ENCODE results near the gene PLEKHF1.
"Not testable (repeated sequence)": the region's sequence is repeated elsewhere in the genome, so short reads cannot be mapped to it uniquely, and the experiment has no call there.

Gene PLEKHF1

DNA sequence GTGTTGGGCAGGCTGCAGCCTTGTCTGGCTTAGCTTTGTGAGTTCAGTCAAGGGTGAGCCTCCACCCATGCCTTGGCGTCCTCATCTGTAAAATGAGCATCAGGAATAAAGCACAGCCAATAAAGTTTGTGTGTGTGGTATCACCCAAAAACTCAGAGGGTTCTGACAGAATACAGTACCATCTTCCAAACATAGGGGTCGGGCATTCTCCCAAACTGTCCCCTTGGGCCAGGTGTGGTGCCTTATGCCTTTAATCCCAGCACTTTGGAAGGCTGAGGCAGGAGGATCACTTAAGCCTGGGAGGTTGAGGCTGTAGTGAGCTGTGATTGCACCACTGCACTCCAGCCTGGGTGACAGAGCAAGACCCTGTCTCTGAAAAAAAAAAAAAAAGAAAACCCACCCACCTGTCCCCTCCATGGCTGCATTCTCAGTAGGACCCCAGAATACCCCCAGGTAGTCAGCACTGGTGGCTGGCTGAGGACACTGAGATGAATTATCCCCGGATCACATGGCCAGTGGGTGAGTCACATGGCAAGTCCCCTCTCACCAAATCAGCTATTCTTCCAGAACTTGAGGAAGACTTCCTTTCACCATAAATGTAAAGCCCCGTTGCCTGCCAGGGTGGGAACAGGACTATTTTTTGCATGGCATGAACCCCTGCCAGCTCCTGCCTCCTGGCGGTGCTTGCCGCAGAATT lies 40.6 kb upstream of the PLEKHF1 start:
- Histone ChIP-seq H3K9ac (ENCODE audit: low read length) (no peak overlapping the region), H3K4me3 (ENCODE audit: low read depth, low read length) (no peak overlapping the region), H3K27ac (ENCODE audit: low read depth, low read length) (no peak overlapping the region), H3K27me3 (ENCODE audit: control insufficient read depth, insufficient read depth, low read length) (no peaks in the 10 kb centered on the region), H3K36me3 (ENCODE audit: control insufficient read depth, insufficient read depth, low read length) (no peaks in the 10 kb centered on the region), H3K4me1 (ENCODE audit: control insufficient read depth, insufficient read depth, low read length) (peaks cover 7% of the 10 kb centered on the region; the same call in 1 of the 2 replicates), H3K9me3 (ENCODE audit: control insufficient read depth, insufficient read depth, low read depth, low read length) (no peaks in the 10 kb centered on the region)

DNA sequence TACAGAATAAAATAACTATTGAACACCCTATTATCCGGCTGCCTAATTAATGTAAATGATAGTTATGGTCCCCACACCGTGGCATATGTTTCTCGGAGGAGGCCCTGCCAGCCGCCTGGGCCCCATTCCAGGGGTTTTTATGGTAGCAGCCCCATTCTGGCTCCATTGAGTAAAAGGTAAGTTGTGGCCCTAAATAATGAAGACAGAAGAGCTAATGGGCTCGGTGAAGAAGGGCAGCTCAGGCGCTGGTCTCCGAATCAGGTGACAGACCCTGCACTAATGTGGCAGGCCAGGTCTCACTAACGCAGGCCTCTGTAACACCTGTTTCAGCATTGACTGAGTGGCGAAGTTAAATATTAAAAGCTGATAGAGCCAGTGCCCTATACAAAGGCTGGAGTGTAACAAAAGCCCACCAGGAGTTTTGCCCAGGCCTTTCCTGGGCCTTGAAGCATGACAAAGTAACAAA lies 40.0 kb upstream of the PLEKHF1 start:
- Histone ChIP-seq H3K9me3 (ENCODE audit: control insufficient read depth, insufficient read depth, low read depth, low read length) (no peaks in the 10 kb centered on the region), H3K36me3 (ENCODE audit: control insufficient read depth, insufficient read depth, low read length) (no peaks in the 10 kb centered on the region), H3K9ac (ENCODE audit: low read length) (no peak overlapping the region), H3K4me3 (ENCODE audit: low read depth, low read length) (no peak overlapping the region), H3K27ac (ENCODE audit: low read depth, low read length) (no peak overlapping the region), H3K27me3 (ENCODE audit: control insufficient read depth, insufficient read depth, low read length) (no peaks in the 10 kb centered on the region), H3K4me1 (ENCODE audit: control insufficient read depth, insufficient read depth, low read length) (peaks cover 7% of the 10 kb centered on the region; the same call in 1 of the 2 replicates)

DNA sequence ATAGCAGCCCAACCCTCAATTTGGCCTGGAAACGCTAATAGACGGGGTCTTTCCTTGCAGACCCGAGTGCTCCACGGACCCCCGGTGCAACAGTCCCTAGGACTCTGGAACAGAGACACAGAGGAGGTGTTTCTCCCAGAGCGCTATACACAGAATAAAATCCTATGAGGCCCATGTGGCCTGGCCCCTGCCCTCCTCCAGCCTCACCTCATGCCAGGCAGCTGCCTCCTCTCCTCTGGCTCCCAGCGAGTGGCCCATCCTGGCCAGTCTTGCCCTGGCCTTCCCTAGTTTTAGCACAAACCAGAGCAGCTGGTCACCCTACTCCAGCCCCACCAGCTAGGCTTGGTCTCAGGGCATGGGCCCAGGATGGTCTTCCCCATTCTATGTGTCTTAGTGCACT lies 38.9 kb upstream of the PLEKHF1 start:
- peaks cover 7% of the 10 kb centered on the region; the same call in 1 of the 2 replicates for H3K4me1 ChIP-seq (ENCODE audit: control insufficient read depth, insufficient read depth, low read length)
- no peak overlapping the region for H3K27ac ChIP-seq (ENCODE audit: low read depth, low read length)
- no peak overlapping the region for H3K4me3 ChIP-seq (ENCODE audit: low read depth, low read length)
- no peak overlapping the region for H3K9ac ChIP-seq (ENCODE audit: low read length)
- no peaks in the 10 kb centered on the region for H3K27me3 ChIP-seq (ENCODE audit: control insufficient read depth, insufficient read depth, low read length)
- no peaks in the 10 kb centered on the region for H3K9me3 ChIP-seq (ENCODE audit: control insufficient read depth, insufficient read depth, low read depth, low read length)
- H3K36me3 ChIP-seq (ENCODE audit: control insufficient read depth, insufficient read depth, low read length) = no peaks in the 10 kb centered on the region

DNA sequence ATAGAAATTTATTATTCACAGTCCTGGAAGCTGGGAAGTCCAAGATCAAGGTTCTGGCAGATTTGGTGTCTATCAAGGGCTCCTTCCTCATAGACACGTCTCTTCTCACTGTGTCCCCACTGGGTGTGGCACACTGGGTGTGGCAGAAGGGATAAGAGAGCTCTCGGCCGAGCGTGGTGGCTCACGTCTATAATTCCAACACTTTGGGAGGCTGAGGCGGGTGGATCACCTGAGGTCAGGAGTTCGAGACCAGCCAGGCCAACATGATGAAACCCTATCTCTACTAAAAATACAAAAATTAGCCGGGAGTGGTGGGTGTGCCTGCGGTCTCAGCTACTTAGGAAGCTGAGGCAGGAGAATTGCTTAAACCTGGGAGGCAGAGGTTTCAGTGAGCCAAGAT lies 38.4 kb upstream of the PLEKHF1 start:
- not testable (repeated sequence) for H3K36me3 ChIP-seq (ENCODE audit: control insufficient read depth, insufficient read depth, low read length); H3K4me3 ChIP-seq (ENCODE audit: low read depth, low read length); H3K27me3 ChIP-seq (ENCODE audit: control insufficient read depth, insufficient read depth, low read length); H3K9me3 ChIP-seq (ENCODE audit: control insufficient read depth, insufficient read depth, low read depth, low read length); H3K27ac ChIP-seq (ENCODE audit: low read depth, low read length); H3K4me1 ChIP-seq (ENCODE audit: control insufficient read depth, insufficient read depth, low read length); H3K9ac ChIP-seq (ENCODE audit: low read length)

DNA sequence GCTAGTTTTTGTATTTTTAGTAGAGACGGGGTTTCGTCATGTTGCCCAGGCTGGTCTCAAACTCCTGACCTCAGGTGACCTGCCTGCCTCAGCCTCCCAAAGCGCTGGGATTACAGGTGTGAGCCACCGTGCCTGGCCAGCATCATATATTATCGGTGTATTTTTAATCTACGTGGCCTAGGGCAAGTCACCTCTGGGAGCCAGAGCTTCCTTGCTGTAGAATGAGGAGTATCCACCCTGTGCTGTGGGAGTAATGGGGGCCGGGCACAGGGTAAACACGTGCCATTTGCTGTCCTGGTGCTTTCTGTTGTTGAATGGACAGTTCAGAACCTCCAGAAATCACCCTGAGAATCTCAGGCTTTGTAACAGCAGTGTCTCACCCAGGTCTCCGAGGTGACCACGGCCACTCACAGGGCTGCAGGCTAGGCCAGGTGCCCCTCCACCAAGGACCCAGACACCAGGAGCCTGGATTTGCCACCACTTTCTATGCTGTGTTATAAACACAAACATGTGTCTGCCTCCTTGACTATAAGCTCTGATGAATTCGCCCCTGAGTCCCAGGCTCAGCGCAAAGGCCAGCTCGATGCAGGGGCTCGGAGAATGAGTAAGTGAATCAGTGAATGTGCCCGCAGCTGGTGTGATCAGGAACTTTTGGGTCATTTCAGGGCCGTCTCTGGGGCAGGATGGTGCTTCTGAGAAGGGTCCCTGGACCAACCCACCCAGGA lies 36.4 kb upstream of the PLEKHF1 start:
- Histone ChIP-seq H3K36me3 (ENCODE audit: control insufficient read depth, insufficient read depth, low read length) (no peaks in the 10 kb centered on the region), H3K27ac (ENCODE audit: low read depth, low read length) (no peak overlapping the region), H3K9me3 (ENCODE audit: control insufficient read depth, insufficient read depth, low read depth, low read length) (no peaks in the 10 kb centered on the region), H3K27me3 (ENCODE audit: control insufficient read depth, insufficient read depth, low read length) (no peaks in the 10 kb centered on the region), H3K4me1 (ENCODE audit: control insufficient read depth, insufficient read depth, low read length) (peaks cover 6% of the 10 kb centered on the region; the same call in 1 of the 2 replicates), H3K9ac (ENCODE audit: low read length) (no peak overlapping the region), H3K4me3 (ENCODE audit: low read depth, low read length) (no peak overlapping the region)

DNA sequence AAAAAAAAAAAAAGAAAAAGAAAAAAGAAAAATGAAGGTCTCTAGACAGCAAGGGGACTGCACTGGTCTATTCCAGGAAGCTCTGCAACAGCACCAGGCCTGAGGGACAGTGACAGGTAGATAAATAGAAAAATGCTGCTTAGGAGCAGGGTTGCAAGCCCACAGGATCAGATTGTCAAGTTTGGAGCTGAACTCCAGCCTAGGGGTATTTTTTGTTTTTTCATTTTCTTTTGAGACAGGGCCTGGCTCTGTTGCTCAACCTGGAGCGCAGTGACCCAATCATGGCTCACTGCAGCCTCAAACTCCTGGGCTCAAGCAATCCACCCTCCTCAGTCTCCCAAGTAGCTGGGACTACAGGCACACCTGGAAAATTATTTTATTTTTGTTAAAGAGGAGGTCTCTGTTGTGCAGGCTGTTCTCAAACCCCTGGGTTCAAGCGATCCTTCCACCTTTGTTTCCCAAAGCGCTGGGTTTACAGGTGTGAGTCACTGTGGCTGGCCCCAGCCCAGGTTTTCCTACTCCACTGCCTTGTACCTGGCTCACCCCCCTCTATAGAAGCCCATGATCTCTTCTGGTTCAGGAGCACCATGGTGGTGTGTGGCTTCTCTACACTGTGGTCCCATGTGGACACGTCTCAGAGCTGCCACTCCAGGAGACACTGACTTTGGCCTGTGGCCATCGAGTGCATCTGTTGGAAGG lies 35.3 kb upstream of the PLEKHF1 start:
- peaks cover 5% of the 10 kb centered on the region; the same call in 1 of the 2 replicates for H3K4me1 ChIP-seq (ENCODE audit: control insufficient read depth, insufficient read depth, low read length)
- H3K36me3 ChIP-seq (ENCODE audit: control insufficient read depth, insufficient read depth, low read length) = no peaks in the 10 kb centered on the region
- H3K27ac ChIP-seq (ENCODE audit: low read depth, low read length) = no peak overlapping the region
- H3K9ac ChIP-seq (ENCODE audit: low read length) = no peak overlapping the region
- no peak overlapping the region for H3K4me3 ChIP-seq (ENCODE audit: low read depth, low read length)
- H3K9me3 ChIP-seq (ENCODE audit: control insufficient read depth, insufficient read depth, low read depth, low read length) = no peaks in the 10 kb centered on the region
- H3K27me3 ChIP-seq (ENCODE audit: control insufficient read depth, insufficient read depth, low read length) = no peaks in the 10 kb centered on the region

DNA sequence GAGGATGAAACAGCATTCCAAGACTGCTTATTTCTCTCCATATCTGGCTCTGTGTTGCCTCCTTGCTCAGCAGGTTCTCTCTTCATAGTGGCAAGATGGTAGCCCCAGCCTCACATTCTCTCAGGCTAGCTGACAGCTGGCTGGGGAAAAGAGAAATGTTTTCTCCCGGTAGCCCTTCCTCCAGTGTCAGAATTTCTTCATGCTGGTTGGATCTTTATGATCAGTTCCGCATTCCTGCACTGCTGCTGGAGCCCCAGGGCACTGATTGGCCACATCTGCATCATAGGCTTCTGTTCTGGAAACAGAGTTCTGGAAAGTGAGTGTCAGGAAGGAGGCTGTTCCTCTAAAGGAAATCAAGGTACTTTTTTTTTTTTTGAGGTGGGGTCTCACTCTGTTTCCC lies 34.6 kb upstream of the PLEKHF1 start:
- no peak overlapping the region for H3K9ac ChIP-seq (ENCODE audit: low read length)
- H3K4me3 ChIP-seq (ENCODE audit: low read depth, low read length) = no peak overlapping the region
- no peak overlapping the region for H3K27ac ChIP-seq (ENCODE audit: low read depth, low read length)
- H3K36me3 ChIP-seq (ENCODE audit: control insufficient read depth, insufficient read depth, low read length) = no peaks in the 10 kb centered on the region
- no peaks in the 10 kb centered on the region for H3K27me3 ChIP-seq (ENCODE audit: control insufficient read depth, insufficient read depth, low read length)
- H3K9me3 ChIP-seq (ENCODE audit: control insufficient read depth, insufficient read depth, low read depth, low read length) = no peaks in the 10 kb centered on the region
- H3K4me1 ChIP-seq (ENCODE audit: control insufficient read depth, insufficient read depth, low read length) = no peaks in the 10 kb centered on the region

DNA sequence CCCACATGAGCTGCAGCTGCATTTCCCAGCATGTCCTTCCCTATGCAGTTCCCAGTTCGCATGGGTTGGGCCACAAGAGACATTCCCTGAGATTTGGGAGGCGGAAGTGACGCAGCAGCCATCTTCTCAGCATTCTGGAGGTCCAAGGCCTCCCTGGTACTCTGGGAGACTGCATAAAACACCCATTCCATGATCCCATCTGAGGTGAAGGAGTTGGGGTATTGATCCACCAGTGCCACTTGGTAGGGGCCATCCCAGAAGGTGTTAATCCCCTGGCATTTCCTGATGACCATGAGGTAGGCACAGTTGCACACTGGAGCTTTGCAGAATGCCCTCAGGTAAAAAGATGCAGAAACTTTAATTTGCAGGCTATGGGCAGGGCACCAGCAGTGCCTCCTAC lies 33.8 kb upstream of the PLEKHF1 start:
- no peak overlapping the region for H3K27ac ChIP-seq (ENCODE audit: low read depth, low read length)

DNA sequence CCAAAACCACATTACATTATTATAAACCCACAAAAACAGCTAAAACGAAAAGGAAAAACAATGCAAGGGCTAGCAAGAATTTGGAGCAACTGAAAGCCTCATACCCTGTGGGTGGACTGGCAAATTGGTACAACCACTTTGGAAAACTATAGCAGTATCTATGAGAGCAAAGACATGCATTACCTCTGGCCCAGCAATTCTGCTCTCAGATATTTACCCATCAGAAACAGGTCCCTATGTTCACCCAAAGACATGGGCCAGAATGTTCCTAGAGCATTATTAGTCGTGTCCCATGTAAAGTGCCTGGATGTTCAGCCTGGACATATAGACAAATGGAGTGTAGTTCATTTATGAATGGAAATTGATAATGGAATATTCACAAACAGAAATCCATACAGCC lies 31.3 kb upstream of the PLEKHF1 start:
- Histone ChIP-seq H3K27ac (ENCODE audit: low read depth, low read length) (no peak overlapping the region), H3K4me3 (ENCODE audit: low read depth, low read length) (no peak overlapping the region), H3K36me3 (ENCODE audit: control insufficient read depth, insufficient read depth, low read length) (no peaks in the 10 kb centered on the region), H3K9ac (ENCODE audit: low read length) (no peak overlapping the region), H3K27me3 (ENCODE audit: control insufficient read depth, insufficient read depth, low read length) (no peaks in the 10 kb centered on the region), H3K9me3 (ENCODE audit: control insufficient read depth, insufficient read depth, low read depth, low read length) (no peaks in the 10 kb centered on the region), H3K4me1 (ENCODE audit: control insufficient read depth, insufficient read depth, low read length) (no peaks in the 10 kb centered on the region)

More for the DNA sequence above, 33.8 kb upstream of the PLEKHF1 start:
- Histone ChIP-seq H3K4me3 (ENCODE audit: low read depth, low read length) (no peak overlapping the region), H3K27me3 (ENCODE audit: control insufficient read depth, insufficient read depth, low read length) (no peaks in the 10 kb centered on the region), H3K36me3 (ENCODE audit: control insufficient read depth, insufficient read depth, low read length) (no peaks in the 10 kb centered on the region), H3K4me1 (ENCODE audit: control insufficient read depth, insufficient read depth, low read length) (no peaks in the 10 kb centered on the region), H3K9me3 (ENCODE audit: control insufficient read depth, insufficient read depth, low read depth, low read length) (no peaks in the 10 kb centered on the region), H3K9ac (ENCODE audit: low read length) (no peak overlapping the region)

DNA sequence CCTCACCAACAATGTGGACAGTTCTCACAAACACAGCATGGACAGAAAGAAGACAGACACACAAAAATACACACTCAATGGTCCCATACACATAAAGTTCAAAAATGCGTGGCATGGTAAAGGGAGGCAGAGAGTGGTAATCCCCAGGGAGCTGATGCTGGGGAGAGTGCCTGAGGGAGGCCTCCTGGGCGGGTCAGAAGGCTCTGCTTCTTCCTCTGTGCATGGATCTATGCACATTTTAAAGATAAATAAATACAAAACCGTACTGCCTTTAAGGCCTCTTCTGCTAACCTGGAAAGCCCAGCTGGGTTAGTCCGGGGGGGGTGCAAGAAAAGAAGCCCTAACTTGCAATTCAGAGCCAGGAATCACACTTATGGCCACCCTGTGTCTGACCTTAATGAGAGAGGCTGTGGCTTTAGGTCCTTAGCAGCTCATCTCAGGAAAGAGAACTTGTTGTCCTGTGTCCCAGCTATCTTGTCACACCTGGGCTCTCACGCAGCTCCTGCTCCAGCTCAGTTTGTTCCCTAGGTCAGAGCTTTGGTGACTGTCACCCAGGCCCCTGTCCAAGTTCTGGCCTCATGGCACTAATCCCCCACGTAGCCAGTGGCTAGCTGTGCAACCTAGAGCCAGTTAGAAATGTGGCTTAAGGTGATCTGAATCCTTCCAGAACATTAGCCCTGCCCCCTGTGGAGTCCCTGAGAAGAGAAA lies 30.7 kb upstream of the PLEKHF1 start:
- no peak overlapping the region for H3K4me3 ChIP-seq (ENCODE audit: low read depth, low read length)
- no peaks in the 10 kb centered on the region for H3K9me3 ChIP-seq (ENCODE audit: control insufficient read depth, insufficient read depth, low read depth, low read length)
- H3K9ac ChIP-seq (ENCODE audit: low read length) = no peak overlapping the region

More for the DNA sequence above, 30.7 kb upstream of the PLEKHF1 start:
- Histone ChIP-seq H3K36me3 (ENCODE audit: control insufficient read depth, insufficient read depth, low read length) (no peaks in the 10 kb centered on the region), H3K27me3 (ENCODE audit: control insufficient read depth, insufficient read depth, low read length) (no peaks in the 10 kb centered on the region), H3K4me1 (ENCODE audit: control insufficient read depth, insufficient read depth, low read length) (no peaks in the 10 kb centered on the region), H3K27ac (ENCODE audit: low read depth, low read length) (no peak overlapping the region)
